ENCODE measurements around the gene ESPL1. TPM values are rescaled to one million over a fixed set of nuclear protein-coding genes. Genes with fewer than 3 reads are reported as not detected.

Gene ESPL1
- total RNA-seq (2021): 41.5 to 61.4 TPM (median 48.5 TPM) in 3 replicates
- Bru-seq, nascent RNA: percentile 60 among the genes with signal in this experiment
- long read RNA-seq, experiment 1, full-length matches to known transcripts: 35 of 108 reads
- long read RNA-seq, experiment 1, partial matches to known transcripts: 40 of 108 reads
- long read RNA-seq, experiment 1, other reads (novel, unspliced or antisense): 33 of 108 reads
- long read RNA-seq, experiment 2, partial matches to known transcripts: 18 of 34 reads
- long read RNA-seq, experiment 2, other reads (novel, unspliced or antisense): 16 of 34 reads
- long read RNA-seq, experiment 3: 0 reads

GRCh38 chr12:53267999-53268629 lies at the start of gene ESPL1:
ESPL1 (plus strand) TSS chr12:53268299; CDS start chr12:53268767, 468 bp downstream.
- POLR2A ChIA-PET: interaction anchor here (0.8 to 3.5 kb wide), 7 partner anchors 17 to 214 kb away, joined by 3 to 13 read pairs (median 4); partner anchors contain the start of genes MYG1 and PFDN5
- H3K27ac Mint-ChIP-seq: peak within 1 kb of the TSS; percentile 86
- H3K4me1 Mint-ChIP-seq: peaks cover 29% of the 10 kb centered on the region
- DNase-seq (ENCODE audit: low spot score) (peak; percentile 89), ATAC-seq (peak; percentile 88)
- peaks cover 22% of the 10 kb centered on the region for H3K36me3 Mint-ChIP-seq
- no peaks in the 10 kb centered on the region; the same call in 1 of the 2 replicates for H3K27me3 Mint-ChIP-seq (ENCODE audit: low read depth)
- H3K4me3 Mint-ChIP-seq: peak within 1 kb of the TSS; percentile 100
- H3K9me3 Mint-ChIP-seq: no peaks in the 10 kb centered on the region
- CTCF ChIA-PET: interaction anchor here (0.5 to 11.3 kb wide), 35 partner anchors 10 to 214 kb away, joined by 3 to 333 read pairs (median 6); partner anchors contain the start of genes AAAS, CSAD, ITGB7 and MYG1
- TF ChIP-seq FOXK1 (CRISPR knock-in tag; IDR thresholded peaks at IDR 0.05) (0 out of 2 replicates have a peak, but pooled peaks have one; percentile 56), NFYB (CRISPR knock-in tag; conservative IDR thresholded peaks at IDR 0.05; ENCODE audit: low read depth) (peak; percentile 79), SP1 (CRISPR knock-in tag; conservative IDR thresholded peaks at IDR 0.05) (0 out of 2 replicates have a peak, but pooled peaks have one; percentile 33), USF1 (CRISPR knock-in tag; IDR thresholded peaks at IDR 0.05) (peak; percentile 47; the same call in 1 of the 2 replicates), ETV6 (CRISPR knock-in tag; IDR thresholded peaks at IDR 0.05) (0 out of 2 replicates have a peak, but pooled peaks have one; percentile 44), MAX (CRISPR knock-in tag; IDR thresholded peaks at IDR 0.05) (peak; percentile 84), NFE2L1 (CRISPR knock-in tag; IDR thresholded peaks at IDR 0.05) (peak; percentile 58; the same call in 1 of the 2 replicates), CTCF (IDR thresholded peaks at IDR 0.05) (peak; percentile 26; the same call in 1 of the 2 replicates), NR2C2 (CRISPR knock-in tag; IDR thresholded peaks at IDR 0.05) (no peak), MLX (CRISPR knock-in tag; IDR thresholded peaks at IDR 0.05) (no peak), ERG (CRISPR knock-in tag; IDR thresholded peaks at IDR 0.05) (no peak), GABPB1 (CRISPR knock-in tag; IDR thresholded peaks at IDR 0.05) (0 out of 2 replicates have a peak, but pooled peaks have one; percentile 27), CDX4 (CRISPR knock-in tag; IDR thresholded peaks at IDR 0.05; ENCODE audit: borderline replicate concordance) (no peak)
- TF ChIP-seq, protein P1, sequence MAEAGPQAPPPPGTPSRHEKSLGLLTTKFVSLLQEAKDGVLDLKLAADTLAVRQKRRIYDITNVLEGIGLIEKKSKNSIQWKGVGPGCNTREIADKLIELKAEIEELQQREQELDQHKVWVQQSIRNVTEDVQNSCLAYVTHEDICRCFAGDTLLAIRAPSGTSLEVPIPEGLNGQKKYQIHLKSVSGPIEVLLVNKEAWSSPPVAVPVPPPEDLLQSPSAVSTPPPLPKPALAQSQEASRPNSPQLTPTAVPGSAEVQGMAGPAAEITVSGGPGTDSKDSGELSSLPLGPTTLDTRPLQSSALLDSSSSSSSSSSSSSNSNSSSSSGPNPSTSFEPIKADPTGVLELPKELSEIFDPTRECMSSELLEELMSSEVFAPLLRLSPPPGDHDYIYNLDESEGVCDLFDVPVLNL (CRISPR knock-in tag; IDR thresholded peaks at IDR 0.05; ENCODE audit: borderline replicate concordance, low read depth): peak; percentile 91
- TF ChIP-seq, protein P2, sequence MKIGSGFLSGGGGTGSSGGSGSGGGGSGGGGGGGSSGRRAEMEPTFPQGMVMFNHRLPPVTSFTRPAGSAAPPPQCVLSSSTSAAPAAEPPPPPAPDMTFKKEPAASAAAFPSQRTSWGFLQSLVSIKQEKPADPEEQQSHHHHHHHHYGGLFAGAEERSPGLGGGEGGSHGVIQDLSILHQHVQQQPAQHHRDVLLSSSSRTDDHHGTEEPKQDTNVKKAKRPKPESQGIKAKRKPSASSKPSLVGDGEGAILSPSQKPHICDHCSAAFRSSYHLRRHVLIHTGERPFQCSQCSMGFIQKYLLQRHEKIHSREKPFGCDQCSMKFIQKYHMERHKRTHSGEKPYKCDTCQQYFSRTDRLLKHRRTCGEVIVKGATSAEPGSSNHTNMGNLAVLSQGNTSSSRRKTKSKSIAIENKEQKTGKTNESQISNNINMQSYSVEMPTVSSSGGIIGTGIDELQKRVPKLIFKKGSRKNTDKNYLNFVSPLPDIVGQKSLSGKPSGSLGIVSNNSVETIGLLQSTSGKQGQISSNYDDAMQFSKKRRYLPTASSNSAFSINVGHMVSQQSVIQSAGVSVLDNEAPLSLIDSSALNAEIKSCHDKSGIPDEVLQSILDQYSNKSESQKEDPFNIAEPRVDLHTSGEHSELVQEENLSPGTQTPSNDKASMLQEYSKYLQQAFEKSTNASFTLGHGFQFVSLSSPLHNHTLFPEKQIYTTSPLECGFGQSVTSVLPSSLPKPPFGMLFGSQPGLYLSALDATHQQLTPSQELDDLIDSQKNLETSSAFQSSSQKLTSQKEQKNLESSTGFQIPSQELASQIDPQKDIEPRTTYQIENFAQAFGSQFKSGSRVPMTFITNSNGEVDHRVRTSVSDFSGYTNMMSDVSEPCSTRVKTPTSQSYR (CRISPR knock-in tag; IDR thresholded peaks at IDR 0.05): no peak
- TF ChIP-seq, protein P3, sequence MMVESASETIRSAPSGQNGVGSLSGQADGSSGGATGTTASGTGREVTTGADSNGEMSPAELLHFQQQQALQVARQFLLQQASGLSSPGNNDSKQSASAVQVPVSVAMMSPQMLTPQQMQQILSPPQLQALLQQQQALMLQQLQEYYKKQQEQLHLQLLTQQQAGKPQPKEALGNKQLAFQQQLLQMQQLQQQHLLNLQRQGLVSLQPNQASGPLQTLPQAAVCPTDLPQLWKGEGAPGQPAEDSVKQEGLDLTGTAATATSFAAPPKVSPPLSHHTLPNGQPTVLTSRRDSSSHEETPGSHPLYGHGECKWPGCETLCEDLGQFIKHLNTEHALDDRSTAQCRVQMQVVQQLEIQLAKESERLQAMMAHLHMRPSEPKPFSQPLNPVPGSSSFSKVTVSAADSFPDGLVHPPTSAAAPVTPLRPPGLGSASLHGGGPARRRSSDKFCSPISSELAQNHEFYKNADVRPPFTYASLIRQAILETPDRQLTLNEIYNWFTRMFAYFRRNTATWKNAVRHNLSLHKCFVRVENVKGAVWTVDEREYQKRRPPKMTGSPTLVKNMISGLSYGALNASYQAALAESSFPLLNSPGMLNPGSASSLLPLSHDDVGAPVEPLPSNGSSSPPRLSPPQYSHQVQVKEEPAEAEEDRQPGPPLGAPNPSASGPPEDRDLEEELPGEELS (CRISPR knock-in tag; IDR thresholded peaks at IDR 0.05): 0 out of 2 replicates have a peak, but pooled peaks have one; percentile 17
- TF ChIP-seq, protein P4, sequence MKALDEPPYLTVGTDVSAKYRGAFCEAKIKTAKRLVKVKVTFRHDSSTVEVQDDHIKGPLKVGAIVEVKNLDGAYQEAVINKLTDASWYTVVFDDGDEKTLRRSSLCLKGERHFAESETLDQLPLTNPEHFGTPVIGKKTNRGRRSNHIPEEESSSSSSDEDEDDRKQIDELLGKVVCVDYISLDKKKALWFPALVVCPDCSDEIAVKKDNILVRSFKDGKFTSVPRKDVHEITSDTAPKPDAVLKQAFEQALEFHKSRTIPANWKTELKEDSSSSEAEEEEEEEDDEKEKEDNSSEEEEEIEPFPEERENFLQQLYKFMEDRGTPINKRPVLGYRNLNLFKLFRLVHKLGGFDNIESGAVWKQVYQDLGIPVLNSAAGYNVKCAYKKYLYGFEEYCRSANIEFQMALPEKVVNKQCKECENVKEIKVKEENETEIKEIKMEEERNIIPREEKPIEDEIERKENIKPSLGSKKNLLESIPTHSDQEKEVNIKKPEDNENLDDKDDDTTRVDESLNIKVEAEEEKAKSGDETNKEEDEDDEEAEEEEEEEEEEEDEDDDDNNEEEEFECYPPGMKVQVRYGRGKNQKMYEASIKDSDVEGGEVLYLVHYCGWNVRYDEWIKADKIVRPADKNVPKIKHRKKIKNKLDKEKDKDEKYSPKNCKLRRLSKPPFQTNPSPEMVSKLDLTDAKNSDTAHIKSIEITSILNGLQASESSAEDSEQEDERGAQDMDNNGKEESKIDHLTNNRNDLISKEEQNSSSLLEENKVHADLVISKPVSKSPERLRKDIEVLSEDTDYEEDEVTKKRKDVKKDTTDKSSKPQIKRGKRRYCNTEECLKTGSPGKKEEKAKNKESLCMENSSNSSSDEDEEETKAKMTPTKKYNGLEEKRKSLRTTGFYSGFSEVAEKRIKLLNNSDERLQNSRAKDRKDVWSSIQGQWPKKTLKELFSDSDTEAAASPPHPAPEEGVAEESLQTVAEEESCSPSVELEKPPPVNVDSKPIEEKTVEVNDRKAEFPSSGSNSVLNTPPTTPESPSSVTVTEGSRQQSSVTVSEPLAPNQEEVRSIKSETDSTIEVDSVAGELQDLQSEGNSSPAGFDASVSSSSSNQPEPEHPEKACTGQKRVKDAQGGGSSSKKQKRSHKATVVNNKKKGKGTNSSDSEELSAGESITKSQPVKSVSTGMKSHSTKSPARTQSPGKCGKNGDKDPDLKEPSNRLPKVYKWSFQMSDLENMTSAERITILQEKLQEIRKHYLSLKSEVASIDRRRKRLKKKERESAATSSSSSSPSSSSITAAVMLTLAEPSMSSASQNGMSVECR (CRISPR knock-in tag; IDR thresholded peaks at IDR 0.05; ENCODE audit: borderline replicate concordance): peak; percentile 88; the same call in 1 of the 2 replicates

Data from WTC11 (cell line).